Measurements from ENCODE around the gene ALOX5. TPM values are rescaled to one million over a fixed set of nuclear protein-coding genes. Genes with fewer than 3 reads are reported as not detected.
A peak's percentile ranks its signal among the peaks of the same experiment; 100 is the strongest.

The ALOX5 gene
- total and polyA plus RNA-seq, 10 donors: 69.3 to 357 (median 154) TPM

GRCh38 chr10:45375716-45376231 lies 1.8 kb downstream of the ALOX5 start:
- Histone ChIP-seq H3K27me3 (replicated peaks in 1 of 7) (peaks cover 0 to 59% (median 18%) of the 10 kb centered on the region in 7 donors), H3K9me3 (no peaks in the 10 kb centered on the region), H3K4me1 (peaks cover 12 to 100% (median 93%) of the 10 kb centered on the region in 6 donors), H3K36me3 (peaks cover 0 to 8% (median 0%) of the 10 kb centered on the region in 6 donors), H3K4me3 (peak overlapping the region in 7 of 8 donors; percentile 56 to 88 (median 66)), H3K27ac (peak overlapping the region; percentile 13 to 96 (median 83))
- intact Hi-C loops (cut with DNase I; ENCODE audit: low total_unique reads): no loop called here
- 47 to 53% (median 52%) methylated on average over 12 of the region's 12 CpGs for WGBS, 5 donors
- peak; percentile 80 for DNase-seq
- TF ChIP-seq POLR2A (IDR thresholded peaks at IDR 0.05) (no peak), CTCF (IDR thresholded peaks at IDR 0.05 in 8 of 11, conservative IDR thresholded peaks at IDR 0.05 in 3 of 11) (no peak), POLR2AphosphoS5 (IDR thresholded peaks at IDR 0.05) (peak in 2 of 3 donors; percentile 43 to 56)

GRCh38 chr10:45376371-45376801 lies 2.4 kb downstream of the ALOX5 start:
- H3K4me1 ChIP-seq: peaks cover 12 to 100% (median 92%) of the 10 kb centered on the region in 6 donors
- no peak for TF ChIP-seq POLR2AphosphoS5 (IDR thresholded peaks at IDR 0.05)
- DNase-seq: no peak
- intact Hi-C loops (cut with DNase I; ENCODE audit: low total_unique reads): no loop called here
- 59 to 72% (median 68%) methylated on average over 2 of the region's 2 CpGs for WGBS, 5 donors
- peaks cover 0 to 55% (median 18%) of the 10 kb centered on the region in 7 donors for H3K27me3 ChIP-seq (replicated peaks in 1 of 7)
- peaks cover 0 to 11% (median 0%) of the 10 kb centered on the region in 6 donors for H3K36me3 ChIP-seq
- H3K4me3 ChIP-seq: peak overlapping the region in 6 of 8 donors; percentile 1 to 88 (median 68)
- no peaks in the 10 kb centered on the region for H3K9me3 ChIP-seq
- H3K27ac ChIP-seq: peak overlapping the region in 7 of 8 donors; percentile 26 to 96 (median 89)

GRCh38 chr10:45377321-45377720 lies 3.3 kb downstream of the ALOX5 start:
- H3K9me3 ChIP-seq: no peaks in the 10 kb centered on the region
- H3K4me3 ChIP-seq: peak overlapping the region in 1 of 8 donors; percentile 88
- WGBS, 5 donors: 59 to 82% (median 68%) methylated on average over 4 of the region's 4 CpGs
- no peak for DNase-seq
- peaks cover 0 to 20% (median 2%) of the 10 kb centered on the region in 6 donors for H3K36me3 ChIP-seq
- peak overlapping the region in 6 of 8 donors; percentile 26 to 96 (median 91) for H3K27ac ChIP-seq
- peaks cover 0 to 52% (median 18%) of the 10 kb centered on the region in 7 donors for H3K27me3 ChIP-seq (replicated peaks in 1 of 7)
- TF ChIP-seq POLR2AphosphoS5 (IDR thresholded peaks at IDR 0.05) (no peak), CTCF (IDR thresholded peaks at IDR 0.05 in 8 of 11, conservative IDR thresholded peaks at IDR 0.05 in 3 of 11) (no peak), POLR2A (IDR thresholded peaks at IDR 0.05) (no peak)
- intact Hi-C loops (cut with DNase I; ENCODE audit: low total_unique reads): no loop called here
- H3K4me1 ChIP-seq: peaks cover 10 to 98% (median 85%) of the 10 kb centered on the region in 6 donors

GRCh38 chr10:45377858-45378257 lies 3.8 kb downstream of the ALOX5 start:
- peaks cover 0 to 26% (median 6%) of the 10 kb centered on the region in 6 donors for H3K36me3 ChIP-seq
- H3K4me1 ChIP-seq: peaks cover 10 to 98% (median 81%) of the 10 kb centered on the region in 6 donors
- peak; percentile 77 for DNase-seq
- WGBS, 5 donors: 39 to 66% (median 48%) methylated on average over 5 of the region's 5 CpGs
- intact Hi-C loops (cut with DNase I; ENCODE audit: low total_unique reads): no loop called here
- TF ChIP-seq POLR2AphosphoS5 (IDR thresholded peaks at IDR 0.05): no peak
- no peak for TF ChIP-seq POLR2A (IDR thresholded peaks at IDR 0.05)
- TF ChIP-seq CTCF (IDR thresholded peaks at IDR 0.05 in 8 of 11, conservative IDR thresholded peaks at IDR 0.05 in 3 of 11): no peak
- peaks cover 0 to 47% (median 18%) of the 10 kb centered on the region in 7 donors for H3K27me3 ChIP-seq (replicated peaks in 1 of 7)
- peak overlapping the region in 6 of 8 donors; percentile 26 to 96 (median 81) for H3K27ac ChIP-seq
- H3K4me3 ChIP-seq: peak overlapping the region in 1 of 8 donors; percentile 88
- H3K9me3 ChIP-seq: no peaks in the 10 kb centered on the region

Measured in spleen (tissue), 11 donors.